ENCODE data around the gene SIGLEC1.

SIGLEC1 gene

DNA sequence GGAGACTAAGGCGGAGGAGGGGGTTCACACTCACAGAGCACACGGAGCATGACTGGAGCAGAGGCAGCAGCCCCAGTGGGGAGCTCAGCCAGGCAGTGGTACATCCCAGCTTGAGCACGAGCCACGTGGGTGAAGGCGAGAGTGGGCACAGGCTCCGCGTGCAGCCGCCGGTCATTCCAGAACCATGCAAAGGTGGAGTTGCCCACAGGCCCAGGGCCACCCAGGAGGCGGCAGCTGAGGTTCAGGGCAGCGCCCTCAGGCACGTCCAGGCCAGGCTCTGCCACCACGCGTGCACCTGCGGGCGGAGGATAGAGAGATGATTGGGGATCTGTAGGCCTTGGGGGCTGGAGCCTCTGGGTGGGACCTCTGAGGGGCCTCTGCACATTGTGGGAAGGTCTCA lies 21.1 kb downstream of the SIGLEC1 start:
- no peaks in the 10 kb centered on the region for H3K9me3 ChIP-seq (ENCODE audit: insufficient read depth, low read length)
- H3K4me2 ChIP-seq (ENCODE audit: low read length): no peak overlapping the region
- H3K79me2 ChIP-seq (ENCODE audit: low read length): no peaks in the 10 kb centered on the region
- H4K20me1 ChIP-seq (ENCODE audit: insufficient read depth, low read length): no peaks in the 10 kb centered on the region
- H3K4me3 ChIP-seq (ENCODE audit: low read length): no peak overlapping the region
- H3K27ac ChIP-seq (ENCODE audit: low read length): no peak overlapping the region
- H3K9ac ChIP-seq (ENCODE audit: low read length): no peak overlapping the region
- H2AFZ ChIP-seq (ENCODE audit: low read depth, low read length): no peak overlapping the region
- H3K36me3 ChIP-seq (replicated peaks; ENCODE audit: low read depth, low read length): no peaks in the 10 kb centered on the region
- H3K4me1 ChIP-seq (ENCODE audit: low read length): peaks cover 3% of the 10 kb centered on the region; the same call in 1 of the 2 replicates
- no peaks in the 10 kb centered on the region for H3K27me3 ChIP-seq (ENCODE audit: low read depth, low read length)
- TF ChIP-seq CTCF (IDR thresholded peaks at IDR 0.05; ENCODE audit: low read depth, low read length) (no peak), EZH2phosphoT487 (IDR thresholded peaks at IDR 0.05; ENCODE audit: low read depth) (no peak)

- Histone ChIP-seq H3K79me2 (ENCODE audit: low read length) (no peaks in the 10 kb centered on the region), H3K4me2 (ENCODE audit: low read length) (no peak overlapping the region), H3K9me3 (ENCODE audit: insufficient read depth, low read length) (no peaks in the 10 kb centered on the region), H3K4me3 (ENCODE audit: low read length) (no peak overlapping the region), H3K9ac (ENCODE audit: low read length) (no peak overlapping the region), H2AFZ (ENCODE audit: low read depth, low read length) (no peak overlapping the region), H3K36me3 (replicated peaks; ENCODE audit: low read depth, low read length) (no peaks in the 10 kb centered on the region), H3K4me1 (ENCODE audit: low read length) (peaks cover 3% of the 10 kb centered on the region; the same call in 1 of the 2 replicates), H3K27ac (ENCODE audit: low read length) (no peak overlapping the region), H3K27me3 (ENCODE audit: low read depth, low read length) (no peaks in the 10 kb centered on the region), H4K20me1 (ENCODE audit: insufficient read depth, low read length) (no peaks in the 10 kb centered on the region)
- TF ChIP-seq CTCF (IDR thresholded peaks at IDR 0.05; ENCODE audit: low read depth, low read length): no peak
- TF ChIP-seq EZH2phosphoT487 (IDR thresholded peaks at IDR 0.05; ENCODE audit: low read depth): no peak
Observed at GRCh38 chr20:3690413-3690812, 22.0 kb downstream of the SIGLEC1 start.

DNA sequence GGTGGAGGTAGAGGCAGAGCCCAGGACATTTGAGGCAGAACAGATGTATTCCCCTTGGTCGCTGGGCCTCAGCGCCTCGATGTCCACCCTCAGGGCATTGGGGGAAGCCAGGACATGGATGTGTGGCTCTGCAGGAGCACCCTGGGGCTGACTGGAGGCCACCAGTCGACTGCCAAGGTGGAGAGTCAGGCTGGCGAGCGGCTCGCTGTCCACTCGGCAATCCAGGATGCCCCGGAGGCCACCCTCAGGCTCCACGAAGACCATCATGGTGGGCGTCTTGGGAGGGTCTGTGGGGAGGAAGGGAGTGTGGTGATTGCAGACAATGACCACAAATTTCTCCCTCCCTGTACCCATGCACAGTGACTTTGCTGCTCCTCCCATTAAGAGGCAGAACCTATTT lies 22.4 kb downstream of the SIGLEC1 start:
- H3K36me3 ChIP-seq (replicated peaks; ENCODE audit: low read depth, low read length): no peaks in the 10 kb centered on the region

DNA sequence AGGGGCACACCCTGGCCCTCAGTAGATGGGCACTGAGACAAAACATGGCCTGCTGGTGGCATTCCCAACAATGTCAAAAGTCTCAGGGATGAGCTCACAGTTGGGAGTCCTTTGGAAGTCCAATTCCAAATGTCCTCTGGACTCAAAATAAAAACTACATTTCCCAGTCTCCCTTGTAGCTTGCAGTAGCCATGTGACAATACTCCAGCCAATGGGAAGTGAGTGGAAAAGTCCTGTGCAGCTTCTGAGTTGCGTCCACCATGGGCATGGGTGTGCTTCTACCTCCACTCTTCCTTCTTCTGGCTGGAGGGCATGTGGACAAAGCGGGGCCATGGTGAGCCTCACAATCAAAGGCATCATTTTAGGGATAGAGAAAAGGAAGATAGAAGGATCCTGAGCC lies 24.7 kb downstream of the SIGLEC1 start:
- H4K20me1 ChIP-seq (ENCODE audit: insufficient read depth, low read length): no peaks in the 10 kb centered on the region
- no peak overlapping the region for H2AFZ ChIP-seq (ENCODE audit: low read depth, low read length)

More for the DNA sequence above, 22.4 kb downstream of the SIGLEC1 start:
- Histone ChIP-seq H3K27ac (ENCODE audit: low read length) (no peak overlapping the region), H3K27me3 (ENCODE audit: low read depth, low read length) (no peaks in the 10 kb centered on the region), H3K4me2 (ENCODE audit: low read length) (no peak overlapping the region), H2AFZ (ENCODE audit: low read depth, low read length) (no peak overlapping the region), H3K9me3 (ENCODE audit: insufficient read depth, low read length) (no peaks in the 10 kb centered on the region), H3K4me1 (ENCODE audit: low read length) (peaks cover 3% of the 10 kb centered on the region; the same call in 1 of the 2 replicates), H3K79me2 (ENCODE audit: low read length) (no peaks in the 10 kb centered on the region), H3K4me3 (ENCODE audit: low read length) (no peak overlapping the region), H3K9ac (ENCODE audit: low read length) (no peak overlapping the region), H4K20me1 (ENCODE audit: insufficient read depth, low read length) (no peaks in the 10 kb centered on the region)
- TF ChIP-seq CTCF (IDR thresholded peaks at IDR 0.05; ENCODE audit: low read depth, low read length): no peak
- no peak for TF ChIP-seq EZH2phosphoT487 (IDR thresholded peaks at IDR 0.05; ENCODE audit: low read depth)

More for the DNA sequence above, 24.7 kb downstream of the SIGLEC1 start:
- no peak overlapping the region for H3K4me2 ChIP-seq (ENCODE audit: low read length)
- H3K27me3 ChIP-seq (ENCODE audit: low read depth, low read length): 0 out of 2 replicates have a peak, but pooled peaks cover 3% of the 10 kb centered on the region
- H3K4me3 ChIP-seq (ENCODE audit: low read length): no peak overlapping the region
- no peaks in the 10 kb centered on the region for H3K36me3 ChIP-seq (replicated peaks; ENCODE audit: low read depth, low read length)
- no peaks in the 10 kb centered on the region for H3K79me2 ChIP-seq (ENCODE audit: low read length)
- H3K9me3 ChIP-seq (ENCODE audit: insufficient read depth, low read length): no peaks in the 10 kb centered on the region
- no peak for TF ChIP-seq EZH2phosphoT487 (IDR thresholded peaks at IDR 0.05; ENCODE audit: low read depth)
- TF ChIP-seq CTCF (IDR thresholded peaks at IDR 0.05; ENCODE audit: low read depth, low read length): no peak
- no peak overlapping the region for H3K27ac ChIP-seq (ENCODE audit: low read length)
- peaks cover 3% of the 10 kb centered on the region; the same call in 1 of the 2 replicates for H3K4me1 ChIP-seq (ENCODE audit: low read length)
- no peak overlapping the region for H3K9ac ChIP-seq (ENCODE audit: low read length)
